Stimulated activated naive CD8-positive, alpha-beta T cell treated with anti-CD3 and anti-CD28 coated beads, Interleukin-15, amount 100 ng/mL, for 72 hours (primary cell): Measurements from ENCODE around the gene MKI67.
A peak's percentile ranks its signal among the peaks of the same experiment; 100 is the strongest.
"Not testable (repeated sequence)": the region's sequence is repeated elsewhere in the genome, so short reads cannot be mapped to it uniquely, and the experiment has no call there.

Experiments
- ATAC-seq: fragments of 150-1000 bp; cut with Tn5 transposase; 2 replicates; pipeline ENCODE4 v1.10.0; 2021; ENCODE audit warnings: mild to moderate bottlenecking, moderate library complexity
- DNase-seq, 2 donors: peaks; one replicate each; pipeline ENCODE4 v3.0.0; 2021 to 2022
- H3K27ac Mint-ChIP-seq, 2 donors: one replicate each; pipeline ENCODE4 v1.8.0; 2022; ENCODE audit warnings: mild to moderate bottlenecking in 2 of 2, mixed read lengths in 2 of 2, moderate library complexity in 2 of 2
- H3K27me3 Mint-ChIP-seq: one replicate; pipeline ENCODE4 v1.8.0; 2022; ENCODE audit warnings: mixed read lengths
- H3K4me1 Mint-ChIP-seq: one replicate; pipeline ENCODE4 v1.8.0; 2022; ENCODE audit warnings: mild to moderate bottlenecking, mixed read lengths
- H3K4me3 Mint-ChIP-seq, 2 donors: one replicate each; pipeline ENCODE4 v1.8.0; 2022; ENCODE audit warnings: mild to moderate bottlenecking in 2 of 2, mixed read lengths in 2 of 2, moderate library complexity in 1 of 2
- H3K9me3 Mint-ChIP-seq, 2 donors: one replicate each; pipeline ENCODE4 v1.8.0; 2022; ENCODE audit warnings: mixed read lengths in 2 of 2

The MKI67 gene

DNA sequence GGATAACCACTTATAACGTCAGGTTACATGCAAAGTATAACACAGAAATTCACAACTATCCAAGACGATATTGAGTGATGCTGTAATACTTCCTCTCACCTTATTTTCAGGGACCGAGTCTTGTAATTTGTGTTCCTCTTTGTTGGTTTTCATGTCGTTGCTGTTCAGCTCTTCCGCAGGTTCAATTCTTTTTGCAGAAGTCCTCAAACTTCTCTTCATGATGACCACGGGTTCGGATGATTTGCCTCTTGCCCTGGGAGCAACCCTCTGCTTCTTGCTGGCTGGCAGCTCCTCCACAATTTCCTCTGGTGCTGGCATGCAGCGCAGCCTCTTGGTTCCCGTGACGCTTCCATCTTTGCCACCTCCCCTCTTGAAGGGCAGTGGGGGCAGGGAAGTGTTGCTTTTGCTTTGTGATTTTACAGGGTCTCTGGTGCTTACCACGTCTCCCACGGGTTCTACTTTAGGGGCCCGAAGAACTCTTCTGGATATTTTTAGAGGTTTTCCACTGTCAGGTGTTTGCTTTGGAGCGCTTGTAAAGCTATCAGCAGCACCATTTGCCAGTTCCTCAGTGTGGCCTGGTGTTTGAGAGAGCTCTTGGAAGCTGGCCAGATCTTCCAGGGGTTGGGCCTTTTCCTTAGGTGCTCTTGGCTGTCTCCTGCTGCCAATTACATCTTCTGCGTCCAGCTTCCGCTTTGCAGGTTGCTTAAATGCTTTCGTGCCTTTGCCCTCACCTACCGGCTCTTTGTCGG lies 23.6 kb downstream of the MKI67 start:
- Mint-ChIP-seq H3K27me3 (no peaks in the 10 kb centered on the region), H3K4me3 (no peak overlapping the region), H3K9me3 (no peaks in the 10 kb centered on the region), H3K4me1 (peaks cover 32% of the 10 kb centered on the region), H3K27ac (peak overlapping the region in 1 of 2 donors; percentile 78)
- no peak for ATAC-seq
- no peak for DNase-seq

DNA sequence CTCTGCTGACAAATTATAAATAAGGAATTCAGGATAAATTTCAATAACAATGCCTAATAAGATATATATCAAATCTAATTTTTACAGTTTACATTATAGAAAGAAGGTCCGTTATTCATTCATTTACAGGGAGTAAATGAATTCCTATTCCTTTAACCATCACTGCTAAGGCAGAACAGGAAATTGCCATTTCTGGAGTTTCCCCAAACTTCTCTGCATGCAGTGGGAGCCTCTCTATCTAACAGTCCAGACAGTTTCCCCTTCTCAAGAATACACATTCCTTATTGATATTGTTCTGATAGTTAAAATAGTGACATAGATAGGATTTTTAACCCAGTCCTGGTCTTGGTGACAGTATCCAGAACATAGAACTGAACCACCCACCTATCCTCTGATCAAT lies 24.3 kb downstream of the MKI67 start:
- Mint-ChIP-seq H3K4me3 (no peak overlapping the region), H3K27me3 (no peaks in the 10 kb centered on the region), H3K9me3 (no peaks in the 10 kb centered on the region), H3K27ac (no peak overlapping the region), H3K4me1 (peaks cover 38% of the 10 kb centered on the region)
- DNase-seq (no peak), ATAC-seq (no peak)

DNA sequence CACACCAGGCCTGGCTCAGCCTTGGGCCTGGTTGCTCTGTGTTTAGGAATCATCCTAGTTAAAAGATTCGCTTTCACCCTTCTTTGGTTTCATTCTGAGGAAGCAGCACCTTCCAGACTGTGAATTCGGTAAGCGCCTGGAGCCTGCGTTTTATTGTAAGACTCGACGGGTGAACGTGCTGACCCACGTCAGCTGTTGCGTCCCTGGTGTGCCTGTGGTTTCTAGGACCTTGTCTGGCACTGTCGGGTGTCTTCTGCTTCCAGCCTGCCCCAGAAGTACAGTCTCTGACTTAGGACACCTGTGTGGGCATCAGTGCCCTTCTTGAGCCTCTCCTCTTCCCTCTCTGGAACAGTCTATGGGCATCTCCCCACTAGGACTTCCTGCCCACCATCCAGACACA lies 26.3 kb downstream of the MKI67 start:
- Mint-ChIP-seq H3K9me3 (no peaks in the 10 kb centered on the region), H3K27me3 (no peaks in the 10 kb centered on the region), H3K27ac (no peak overlapping the region), H3K4me3 (no peak overlapping the region), H3K4me1 (peaks cover 58% of the 10 kb centered on the region)
- ATAC-seq (no peak), DNase-seq (no peak)

DNA sequence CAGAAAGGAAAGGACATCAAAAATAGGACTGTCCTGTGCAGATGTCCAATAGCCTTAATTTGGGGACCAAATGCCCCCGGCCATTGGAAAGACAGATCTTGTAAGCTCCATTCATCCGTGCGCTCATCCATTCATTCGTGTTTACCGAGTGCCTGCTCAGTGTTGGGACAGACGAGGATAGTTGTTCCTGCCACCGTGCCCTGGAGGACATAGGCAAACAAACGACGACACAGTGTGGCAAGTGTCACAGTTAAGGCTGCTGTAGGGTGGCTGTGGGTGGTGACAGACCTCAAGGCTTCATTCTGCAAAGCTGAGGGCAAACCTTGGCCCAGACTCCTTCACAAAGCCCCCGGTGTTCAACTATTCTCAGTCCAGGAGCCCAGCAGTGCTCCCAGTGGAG lies 27.6 kb downstream of the MKI67 start:
- no peaks in the 10 kb centered on the region for H3K27me3 Mint-ChIP-seq
- no peak overlapping the region for H3K4me3 Mint-ChIP-seq
- DNase-seq = no peak
- ATAC-seq = no peak
- H3K9me3 Mint-ChIP-seq = no peaks in the 10 kb centered on the region
- no peak overlapping the region for H3K27ac Mint-ChIP-seq
- peaks cover 55% of the 10 kb centered on the region for H3K4me1 Mint-ChIP-seq

DNA sequence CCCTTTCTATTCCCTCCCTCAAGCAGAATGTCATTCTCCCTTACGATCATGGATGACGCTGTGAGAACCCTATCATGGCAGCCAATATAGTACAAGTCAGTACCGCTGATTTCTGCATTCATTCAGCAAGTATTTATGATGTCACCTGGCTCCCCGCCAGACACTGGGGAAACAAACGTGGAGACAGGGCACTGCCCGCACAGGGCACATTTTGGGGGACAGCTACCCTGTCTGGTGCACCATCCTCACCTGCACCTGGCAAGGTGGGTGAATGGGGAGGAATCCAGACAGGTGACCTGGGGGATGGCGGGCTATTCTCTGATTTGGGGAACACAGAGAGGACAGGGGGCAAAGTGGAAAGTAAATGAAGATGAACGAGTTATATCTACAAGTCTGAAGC lies 28.4 kb downstream of the MKI67 start:
- DNase-seq = no peak
- ATAC-seq = no peak
- no peaks in the 10 kb centered on the region for H3K9me3 Mint-ChIP-seq
- peak overlapping the region in 1 of 2 donors; percentile 87 for H3K27ac Mint-ChIP-seq
- H3K27me3 Mint-ChIP-seq = no peaks in the 10 kb centered on the region
- H3K4me3 Mint-ChIP-seq = no peak overlapping the region
- H3K4me1 Mint-ChIP-seq = peaks cover 46% of the 10 kb centered on the region

DNA sequence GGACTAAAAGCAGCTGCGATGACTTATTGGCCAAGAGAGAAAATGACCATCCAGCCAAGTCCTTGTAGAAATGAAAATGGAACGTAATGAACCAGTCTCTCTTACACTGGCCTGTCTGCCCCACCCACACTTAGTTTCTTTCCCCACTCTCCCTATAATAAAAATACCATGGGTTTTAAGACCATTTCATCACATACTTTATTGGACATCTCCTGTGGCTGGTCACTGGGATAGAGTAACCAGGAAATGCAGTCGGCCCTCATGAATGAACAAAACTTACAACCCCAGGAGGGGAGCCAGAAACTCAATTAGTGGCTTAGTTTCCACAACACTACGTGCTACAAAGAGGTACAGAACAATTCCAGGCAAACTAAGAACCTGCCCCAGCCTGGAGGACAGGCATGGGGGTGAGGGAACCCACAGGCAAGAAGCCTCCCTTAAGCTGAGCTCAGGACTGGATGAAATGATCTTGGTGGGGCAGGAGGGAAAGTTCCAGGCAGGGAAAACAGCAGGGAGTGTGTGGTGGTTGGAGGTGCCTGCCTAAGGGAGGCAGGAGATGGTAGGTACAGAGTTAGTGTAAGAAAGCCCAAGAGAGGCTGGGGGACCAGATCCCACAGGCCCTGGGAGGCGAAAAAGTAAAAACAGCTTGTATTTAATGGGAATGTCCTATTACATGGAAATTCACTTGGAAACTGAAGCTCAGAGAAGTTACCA lies 29.6 kb downstream of the MKI67 start:
- peak overlapping the region; percentile 30 to 51 for H3K4me3 Mint-ChIP-seq
- peaks cover 42% of the 10 kb centered on the region for H3K4me1 Mint-ChIP-seq
- ATAC-seq (peak; percentile 2), DNase-seq (no peak)
- no peaks in the 10 kb centered on the region for H3K27me3 Mint-ChIP-seq
- peak overlapping the region; percentile 65 to 83 for H3K27ac Mint-ChIP-seq
- H3K9me3 Mint-ChIP-seq = no peaks in the 10 kb centered on the region

DNA sequence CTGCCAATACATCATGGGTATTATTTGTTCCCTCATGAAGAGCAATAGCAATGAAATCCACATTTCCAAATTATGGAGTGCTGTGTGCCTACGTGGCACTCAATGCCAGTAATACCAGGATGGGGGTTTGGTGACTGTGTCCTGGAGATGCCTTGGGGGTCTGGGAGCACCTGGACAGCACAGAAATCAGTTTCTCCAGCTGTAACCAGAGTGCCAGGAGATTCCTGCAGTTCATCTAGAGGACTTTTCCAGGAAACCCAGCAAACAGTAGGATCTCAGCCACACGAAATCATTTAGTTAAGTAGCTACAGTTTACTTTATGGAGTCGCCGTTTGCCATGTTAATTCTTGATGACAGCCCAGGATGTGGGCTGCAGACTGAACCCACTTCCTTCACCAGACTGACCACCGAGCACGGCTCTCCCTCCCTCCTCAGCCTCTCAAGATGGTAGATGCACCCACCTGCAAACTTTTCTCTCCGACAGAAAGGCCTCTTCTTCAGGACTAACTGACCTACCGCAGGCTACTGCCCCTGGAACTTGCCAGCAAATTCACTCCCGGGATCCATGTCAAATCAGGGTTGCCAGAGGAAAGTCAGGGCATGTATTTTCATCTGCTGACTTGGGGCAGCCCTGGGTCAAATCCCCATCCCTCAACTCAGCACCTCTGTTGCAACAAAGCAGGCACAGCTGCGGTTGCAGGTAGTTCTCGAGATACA lies 30.3 kb downstream of the MKI67 start:
- DNase-seq (peak in 1 of 2 donors; percentile 55), ATAC-seq (peak; percentile 90)
- H3K9me3 Mint-ChIP-seq = no peaks in the 10 kb centered on the region
- H3K4me3 Mint-ChIP-seq = peak overlapping the region; percentile 30 to 51
- peaks cover 42% of the 10 kb centered on the region for H3K4me1 Mint-ChIP-seq
- H3K27ac Mint-ChIP-seq = peak overlapping the region; percentile 65 to 83
- H3K27me3 Mint-ChIP-seq = no peaks in the 10 kb centered on the region

DNA sequence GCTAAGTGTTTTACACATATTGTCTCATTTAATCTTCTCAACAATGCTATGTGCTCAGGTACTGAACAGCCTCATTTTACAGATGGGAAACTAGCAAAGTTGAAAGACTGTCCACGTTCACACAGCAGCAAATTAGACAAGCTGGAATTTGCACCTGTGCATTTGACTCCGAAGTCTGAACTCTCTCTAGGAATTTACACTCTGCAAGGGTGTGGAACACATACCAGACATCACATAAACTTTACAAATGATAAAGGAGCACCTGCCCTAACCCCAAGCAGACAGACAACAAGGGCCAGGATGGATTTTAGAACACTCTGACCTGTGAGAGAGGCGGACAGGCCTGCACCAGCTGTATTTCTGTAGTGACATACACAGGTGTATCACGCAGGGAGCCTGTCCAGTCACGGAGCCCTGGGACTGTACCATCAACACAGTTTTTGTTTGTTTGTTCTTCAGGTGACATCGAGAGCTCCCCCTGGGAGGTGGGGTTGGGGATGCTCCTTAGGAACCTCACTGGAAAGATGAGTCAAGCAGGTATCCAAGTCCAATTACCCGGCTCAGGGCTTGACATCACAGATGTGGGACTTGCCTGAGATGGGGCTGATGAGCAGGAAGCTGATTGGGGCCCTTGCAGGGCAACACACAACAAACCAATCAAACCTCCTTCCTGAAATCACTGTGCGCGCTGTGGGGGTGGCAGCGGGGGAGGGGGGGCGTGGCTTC lies 31.0 kb downstream of the MKI67 start:
- peak overlapping the region in 1 of 2 donors; percentile 30 for H3K4me3 Mint-ChIP-seq
- peaks cover 42% of the 10 kb centered on the region for H3K4me1 Mint-ChIP-seq
- peak overlapping the region in 1 of 2 donors; percentile 34 for H3K27ac Mint-ChIP-seq
- no peaks in the 10 kb centered on the region for H3K27me3 Mint-ChIP-seq
- no peaks in the 10 kb centered on the region for H3K9me3 Mint-ChIP-seq
- ATAC-seq = peak; percentile 82
- DNase-seq = peak in 1 of 2 donors; percentile 50

DNA sequence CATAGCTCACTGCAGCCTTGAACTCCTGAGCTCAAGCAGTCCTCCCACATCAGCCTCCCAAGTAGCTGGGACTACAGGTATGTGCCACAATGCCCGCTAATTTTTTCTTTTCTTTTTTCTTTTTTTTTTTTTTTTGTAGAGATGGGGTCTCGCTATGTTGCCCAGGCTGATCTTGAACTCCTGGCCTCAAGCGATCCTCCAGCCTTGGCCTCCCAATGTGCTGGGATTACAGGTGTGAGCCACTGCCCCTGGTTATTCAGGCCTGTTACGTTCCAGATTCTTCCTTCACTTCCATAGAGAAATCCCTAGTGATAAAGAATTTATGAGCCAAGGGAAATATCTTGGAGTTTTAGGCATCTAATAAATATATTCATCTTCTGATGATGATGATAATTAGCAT lies 31.6 kb downstream of the MKI67 start:
- H3K27me3 Mint-ChIP-seq, DNase-seq, ATAC-seq, H3K4me3 Mint-ChIP-seq, H3K27ac Mint-ChIP-seq, H3K9me3 Mint-ChIP-seq: not testable (repeated sequence)
- peaks cover 42% of the 10 kb centered on the region for H3K4me1 Mint-ChIP-seq

DNA sequence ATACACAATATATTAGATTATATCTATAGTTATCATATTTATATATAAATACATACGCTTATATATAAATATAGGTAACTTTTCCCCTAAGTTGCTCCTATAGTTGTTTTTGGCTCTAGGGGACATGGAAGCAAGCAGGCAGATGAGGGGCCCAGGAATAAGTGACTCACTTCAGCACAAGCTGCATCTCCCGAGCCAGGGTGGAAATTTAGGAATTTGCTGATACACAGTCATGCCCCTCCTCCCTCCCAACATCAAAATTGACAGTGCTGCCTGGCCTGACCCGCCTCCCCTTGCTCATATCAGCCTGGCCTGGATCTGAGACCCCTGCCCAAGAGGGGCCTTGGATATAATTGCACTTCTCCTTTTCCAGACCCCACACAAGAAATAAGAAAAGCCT lies 33.8 kb downstream of the MKI67 start:
- Mint-ChIP-seq H3K4me1 (peaks cover 34% of the 10 kb centered on the region), H3K27me3 (no peaks in the 10 kb centered on the region), H3K9me3 (no peaks in the 10 kb centered on the region), H3K4me3 (no peak overlapping the region), H3K27ac (peak overlapping the region in 1 of 2 donors; percentile 31)
- DNase-seq (no peak), ATAC-seq (no peak)

DNA sequence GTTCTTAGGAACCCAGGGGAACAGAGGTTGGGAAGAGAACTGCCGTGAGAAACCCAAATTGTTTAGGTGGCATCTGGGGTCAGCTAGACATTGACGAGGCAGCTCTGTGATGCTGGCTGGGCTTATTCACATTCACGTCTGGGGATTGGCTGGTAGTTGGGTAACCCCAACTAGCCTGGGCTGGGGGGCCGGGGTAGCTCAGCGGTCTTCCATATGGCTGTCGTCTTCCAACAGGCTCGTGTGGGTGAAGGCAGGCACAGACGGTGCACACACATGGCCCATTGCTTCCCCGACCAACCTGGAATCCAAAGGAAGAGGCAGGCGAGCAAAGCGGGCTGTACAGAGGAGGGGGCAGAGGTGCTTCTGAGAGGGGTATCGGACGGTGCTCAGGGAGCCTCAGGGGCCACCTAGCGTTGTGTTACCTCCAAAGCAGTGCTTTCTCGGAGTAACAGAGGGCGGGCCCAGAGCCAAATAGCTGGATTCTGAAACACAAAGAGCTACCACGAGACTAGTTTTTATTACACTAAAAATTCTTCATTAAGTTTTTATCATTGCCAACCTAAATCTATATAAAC lies 34.5 kb downstream of the MKI67 start:
- Mint-ChIP-seq H3K4me3 (no peak overlapping the region), H3K4me1 (peaks cover 29% of the 10 kb centered on the region), H3K27me3 (no peaks in the 10 kb centered on the region), H3K9me3 (no peaks in the 10 kb centered on the region), H3K27ac (no peak overlapping the region)
- DNase-seq (no peak), ATAC-seq (no peak)

DNA sequence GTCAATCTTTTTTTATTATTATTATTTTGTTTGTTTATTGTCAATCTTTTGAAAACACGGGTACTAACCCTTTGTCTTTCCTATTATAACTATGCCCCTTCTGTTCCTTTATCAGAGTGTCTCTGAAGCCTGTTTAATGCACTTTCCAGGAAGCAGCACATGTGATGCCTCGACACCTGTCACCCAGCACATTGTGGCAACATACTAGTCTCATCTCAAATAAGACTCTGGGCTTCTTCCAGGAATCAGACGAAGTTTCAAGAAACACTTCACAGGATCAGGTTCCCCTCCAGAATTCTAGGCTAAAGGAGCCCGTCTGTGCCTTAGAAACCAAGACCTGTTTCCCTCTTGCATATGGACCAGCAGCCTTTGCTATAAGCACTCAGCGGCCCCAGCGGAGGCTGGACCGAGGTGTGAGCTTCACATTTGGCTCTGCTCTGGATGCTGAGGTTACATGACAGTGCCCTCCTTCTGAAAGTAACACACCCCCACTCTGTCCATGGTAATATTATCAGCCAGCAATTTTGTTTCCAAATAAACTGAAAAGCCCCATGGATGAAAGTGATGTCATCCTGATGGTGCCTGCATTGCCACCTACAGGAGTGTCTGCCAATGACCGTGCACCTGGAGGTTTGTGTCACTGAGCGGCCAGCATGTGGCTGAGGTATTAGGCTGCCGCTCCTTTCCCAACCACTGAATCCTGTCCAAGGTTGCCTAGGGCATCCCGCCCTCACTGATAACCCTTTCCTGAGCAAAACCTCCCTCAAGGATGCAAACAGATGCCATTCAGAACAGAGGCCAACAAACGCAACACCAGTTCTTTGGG lies 38.1 kb downstream of the MKI67 start:
- Mint-ChIP-seq H3K4me3 (no peak overlapping the region), H3K4me1 (peaks cover 9% of the 10 kb centered on the region), H3K27ac (peak overlapping the region in 1 of 2 donors; percentile 40), H3K9me3 (no peaks in the 10 kb centered on the region), H3K27me3 (no peaks in the 10 kb centered on the region)
- ATAC-seq = peak; percentile 51
- no peak for DNase-seq

DNA sequence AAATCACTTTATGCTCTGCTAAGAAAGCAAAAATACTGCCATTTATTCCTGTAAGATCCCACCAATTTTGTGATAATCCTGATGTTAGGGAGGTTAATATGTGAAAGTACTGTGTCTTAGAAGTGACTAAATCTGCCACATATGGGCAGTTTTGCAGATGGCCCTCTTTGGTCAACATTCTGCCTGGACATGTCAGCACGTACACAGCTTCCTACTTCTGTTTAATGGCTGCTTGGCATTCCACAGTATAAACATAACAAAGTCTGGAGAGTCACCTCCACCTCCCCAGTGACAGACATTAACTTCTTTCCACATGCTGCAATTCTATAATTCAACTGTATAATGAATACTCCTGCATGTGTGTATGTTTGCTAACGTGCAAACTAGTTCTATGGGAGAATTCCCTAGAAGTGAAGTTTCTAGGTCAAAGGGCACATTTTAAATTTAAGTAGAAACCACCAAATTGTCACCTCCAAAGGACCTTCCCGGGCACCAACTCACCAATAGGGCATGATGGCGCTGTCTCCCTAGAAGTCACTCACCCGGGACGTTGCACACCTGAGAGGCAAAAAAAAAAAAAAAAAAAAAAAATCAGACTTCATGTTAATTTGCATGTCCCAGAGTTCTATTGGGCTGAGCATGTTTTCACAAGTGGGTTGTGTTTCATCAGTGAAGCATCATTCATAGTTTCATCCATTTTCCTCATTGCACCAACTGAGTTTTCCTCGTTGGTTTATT lies 38.9 kb downstream of the MKI67 start:
- Mint-ChIP-seq H3K27me3 (no peaks in the 10 kb centered on the region), H3K27ac (no peak overlapping the region), H3K4me1 (peaks cover 9% of the 10 kb centered on the region), H3K4me3 (no peak overlapping the region), H3K9me3 (no peaks in the 10 kb centered on the region)
- no peak for DNase-seq
- peak; percentile 60 for ATAC-seq
